Stimulated activated CD4-positive, alpha-beta T cell treated with anti-CD3 and anti-CD28 coated beads, Interleukin-12 subunit alpha, Interleukin-12 subunit beta, amount 100 ng/mL, for 4 hours (primary cell): ENCODE measurements around the gene ENKUR.

Experiments
- DNase-seq: peaks from one replicate; pipeline ENCODE4 v3.0.0-alpha.2; 2020

The ENKUR gene

GRCh38 chr10:25015828-25016375 is at the start of gene ENKUR:
TSS of gene ENKUR (minus strand) at chr10:25016158. CDS start at chr10:25015936, 222 bp downstream.
- peak; percentile 93 for DNase-seq

GRCh38 chr10:25064401-25064800 is 48.4 kb upstream of the ENKUR start:
- DNase-seq: no peak

- DNase-seq: no peak
Measured at GRCh38 chr10:25063644-25064043, 47.7 kb upstream of the ENKUR start.

GRCh38 chr10:25063157-25063556 is 47.2 kb upstream of the ENKUR start:
- DNase-seq: no peak

- no peak for DNase-seq
Measured at GRCh38 chr10:25061711-25062449, 45.9 kb upstream of the ENKUR start.

- DNase-seq: no peak
Measured at GRCh38 chr10:25061125-25061524, 45.2 kb upstream of the ENKUR start.

GRCh38 chr10:25059990-25060389 is 44.0 kb upstream of the ENKUR start:
- DNase-seq: no peak

GRCh38 chr10:25057886-25058285 is 41.9 kb upstream of the ENKUR start:
- no peak for DNase-seq

- DNase-seq: no peak
Measured at GRCh38 chr10:25056726-25057125, 40.8 kb upstream of the ENKUR start.

- DNase-seq: no peak
Measured at GRCh38 chr10:25052012-25052411, 36.1 kb upstream of the ENKUR start.

GRCh38 chr10:25050402-25050801 is 34.4 kb upstream of the ENKUR start:
- DNase-seq: no peak

GRCh38 chr10:25049966-25050365 is 34.0 kb upstream of the ENKUR start:
- DNase-seq: no peak

- no peak for DNase-seq
Measured at GRCh38 chr10:25048450-25048849, 32.5 kb upstream of the ENKUR start.

GRCh38 chr10:25047591-25048301 is 31.8 kb upstream of the ENKUR start:
- no peak for DNase-seq

GRCh38 chr10:25047088-25047487 is 31.1 kb upstream of the ENKUR start:
- no peak for DNase-seq

GRCh38 chr10:25046641-25047040 is 30.7 kb upstream of the ENKUR start:
- DNase-seq: no peak

GRCh38 chr10:25039531-25039930 is 23.6 kb upstream of the ENKUR start:
- DNase-seq: no peak

GRCh38 chr10:25038325-25038724 is 22.4 kb upstream of the ENKUR start:
- DNase-seq: no peak

GRCh38 chr10:25036381-25036780 is 20.4 kb upstream of the ENKUR start:
- no peak for DNase-seq

- DNase-seq: no peak
Measured at GRCh38 chr10:25029519-25029918, 13.6 kb upstream of the ENKUR start.

GRCh38 chr10:25028711-25029110 is 12.8 kb upstream of the ENKUR start:
- no peak for DNase-seq

GRCh38 chr10:25026463-25026862 is 10.5 kb upstream of the ENKUR start:
- DNase-seq: no peak

- DNase-seq: no peak
Measured at GRCh38 chr10:25024528-25024927, 8.6 kb upstream of the ENKUR start.

- DNase-seq: no peak
Measured at GRCh38 chr10:25023278-25023677, 7.3 kb upstream of the ENKUR start.
